ENCODE results near the gene C2CD4A. TPM values are rescaled to one million over a fixed set of nuclear protein-coding genes. Genes with fewer than 3 reads are reported as not detected.

The C2CD4A gene
- total RNA-seq, 1 donor from 2014 or later = 0.05 TPM

DNA sequence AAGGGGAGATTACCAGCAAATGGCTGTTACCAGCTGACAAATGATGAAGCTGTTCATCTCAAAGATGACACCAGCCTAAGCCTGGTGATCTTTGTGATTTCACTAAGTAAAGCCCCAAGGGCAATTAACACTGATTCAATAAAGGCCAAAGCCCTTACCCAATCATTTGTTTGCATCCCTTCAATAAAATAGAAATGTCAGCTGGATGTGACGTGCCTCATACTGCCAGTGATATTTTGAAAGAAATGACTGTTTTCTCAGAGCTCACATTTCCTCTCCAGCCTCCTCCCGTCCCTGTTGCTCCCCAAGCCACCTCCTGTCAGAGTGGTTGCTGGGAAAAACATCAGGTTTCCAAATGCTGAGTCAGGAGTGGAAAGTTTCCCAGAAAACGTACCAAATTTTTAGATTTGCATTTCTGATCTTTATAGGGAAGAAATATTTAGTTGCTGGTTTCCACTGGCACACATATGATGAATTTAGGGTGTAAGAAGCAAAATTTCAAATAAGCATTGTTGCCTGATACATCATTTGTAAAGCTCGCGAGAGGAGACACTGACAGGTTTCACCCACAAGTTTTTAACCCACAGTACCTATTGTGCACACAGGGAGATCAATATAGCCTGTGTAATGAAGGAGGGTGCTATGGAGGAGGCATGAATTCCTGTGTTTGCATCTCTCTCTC, 21.0 kb downstream of the C2CD4A start:
- no peak for DNase-seq (ENCODE audit: low spot score)
- intact Hi-C loops (cut with DNase I) = no loop called here

DNA sequence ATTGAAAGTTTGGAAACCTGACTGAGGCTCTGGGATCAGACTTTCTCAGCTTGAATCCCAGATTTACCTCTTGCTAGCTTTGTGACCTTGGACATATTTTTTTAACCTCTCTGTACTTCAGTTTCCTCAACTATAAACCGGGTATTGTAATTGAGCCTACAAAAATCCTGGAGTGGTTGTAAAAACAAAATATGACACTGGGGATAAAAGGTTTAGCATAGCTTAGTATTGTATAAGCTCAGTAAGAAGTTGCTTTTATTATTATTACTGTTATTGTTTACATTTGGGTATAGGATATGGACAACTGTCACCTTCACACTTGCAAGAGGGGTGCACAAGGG, 21.5 kb downstream of the C2CD4A start:
- intact Hi-C loops (cut with DNase I) = no loop called here
- no peak for DNase-seq (ENCODE audit: low spot score)

DNA sequence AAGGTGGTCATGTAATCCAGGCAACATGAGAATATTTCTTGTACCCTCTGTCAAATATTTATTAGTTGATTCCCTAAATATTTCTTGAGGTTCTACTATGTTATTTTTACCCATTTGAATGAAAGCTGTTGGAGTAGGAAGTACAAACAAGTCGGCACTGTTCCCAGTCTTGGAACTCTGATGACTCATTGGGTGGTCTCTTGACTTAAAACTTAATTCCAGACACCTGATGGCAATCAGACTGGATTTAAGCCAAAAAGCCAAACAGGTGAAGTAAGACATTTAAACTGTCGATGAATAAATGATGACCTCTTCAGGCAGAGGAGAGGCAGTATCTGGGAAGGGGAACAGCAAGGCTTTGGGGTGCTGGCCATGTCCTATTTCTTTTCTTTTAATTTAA, 22.8 kb downstream of the C2CD4A start:
- intact Hi-C loops (cut with DNase I) = no loop called here
- no peak for DNase-seq (ENCODE audit: low spot score)

DNA sequence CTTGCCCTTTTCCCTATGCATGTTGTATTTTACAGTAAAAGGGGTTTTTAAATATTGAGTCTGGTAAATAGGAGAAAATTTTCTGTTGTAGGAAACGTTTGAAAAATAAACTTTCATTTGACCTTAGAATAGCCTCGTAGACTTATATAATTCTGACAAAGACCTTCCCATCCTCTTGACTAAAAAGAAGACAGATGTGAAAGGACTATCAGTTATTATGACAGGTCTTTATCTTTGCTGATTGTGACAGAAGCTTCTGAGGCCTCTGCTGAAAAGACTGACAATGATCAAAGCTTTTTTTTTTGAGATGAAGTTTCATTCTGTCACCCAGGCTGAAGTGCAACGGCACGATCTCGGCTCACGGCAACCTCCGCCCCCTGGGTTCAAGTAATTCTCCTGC, 24.2 kb downstream of the C2CD4A start:
- intact Hi-C loops (cut with DNase I) = no loop called here
- no peak for DNase-seq (ENCODE audit: low spot score)

DNA sequence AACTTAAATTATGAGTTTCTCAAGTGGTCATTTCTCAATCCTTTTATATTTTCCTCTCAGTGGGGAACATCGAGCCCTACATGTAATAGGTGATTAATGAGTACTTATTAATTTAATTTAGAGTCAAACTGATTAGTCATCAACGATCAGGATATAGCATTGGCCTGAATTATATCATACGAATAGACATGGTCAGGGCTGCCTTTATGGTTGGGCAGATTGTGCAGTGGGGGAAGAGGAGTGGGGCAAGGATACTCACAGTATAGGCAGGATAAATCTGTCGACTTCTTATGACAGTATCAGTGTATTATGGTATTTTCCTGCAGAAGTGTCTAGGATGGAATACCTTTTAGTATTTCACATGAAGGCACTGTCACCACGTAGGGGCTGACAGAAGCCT, 27.0 kb downstream of the C2CD4A start:
- no peak for DNase-seq (ENCODE audit: low spot score)
- intact Hi-C loops (cut with DNase I) = no loop called here

DNA sequence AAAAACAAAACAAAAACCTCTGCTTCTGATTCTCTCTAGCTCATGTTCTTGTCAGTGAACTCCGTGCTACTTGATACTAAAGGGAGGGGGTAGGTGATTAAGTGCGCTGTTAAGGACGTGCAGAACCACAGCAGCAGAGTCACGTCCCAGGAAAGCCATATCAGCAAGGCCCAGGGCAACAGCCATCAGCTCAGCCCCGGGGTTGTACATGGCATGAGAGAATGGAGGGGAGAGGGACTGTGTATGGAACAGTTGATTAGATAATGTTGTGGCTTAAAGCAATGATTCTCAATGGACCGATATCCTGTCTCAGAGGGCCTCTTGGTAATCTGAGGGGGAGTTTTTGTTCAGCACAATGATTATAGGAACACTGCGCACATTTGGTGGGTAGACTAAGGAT, 27.6 kb downstream of the C2CD4A start:
- intact Hi-C loops (cut with DNase I) = no loop called here

DNA sequence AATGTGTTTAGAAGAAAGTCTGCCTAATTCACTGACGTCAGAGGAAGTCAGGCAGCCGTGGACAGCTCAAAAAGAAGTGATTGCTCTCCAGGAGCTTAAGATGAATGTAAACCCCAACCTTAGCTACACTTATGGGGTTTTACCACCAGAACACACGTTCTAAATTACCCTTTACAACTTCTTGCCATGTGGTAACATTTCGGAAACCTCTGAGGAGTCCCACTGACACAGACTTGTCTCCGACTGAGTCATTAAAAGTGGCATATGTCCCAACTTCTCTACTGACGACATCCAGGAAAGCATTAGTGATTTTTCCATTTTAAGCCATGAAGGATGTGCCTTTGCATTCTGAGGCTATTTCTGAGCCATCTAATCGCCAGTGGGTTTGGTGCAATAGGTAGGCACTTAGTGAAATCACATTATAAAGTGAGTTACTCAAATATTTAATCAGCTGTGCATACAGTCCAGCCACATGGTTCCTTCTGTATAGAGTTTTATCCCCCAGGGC, 32.4 kb downstream of the C2CD4A start:
- no peak for DNase-seq (ENCODE audit: low spot score)
- intact Hi-C loops (cut with DNase I) = no loop called here

More for the DNA sequence above, 27.6 kb downstream of the C2CD4A start:
- no peak for DNase-seq (ENCODE audit: low spot score)

DNA sequence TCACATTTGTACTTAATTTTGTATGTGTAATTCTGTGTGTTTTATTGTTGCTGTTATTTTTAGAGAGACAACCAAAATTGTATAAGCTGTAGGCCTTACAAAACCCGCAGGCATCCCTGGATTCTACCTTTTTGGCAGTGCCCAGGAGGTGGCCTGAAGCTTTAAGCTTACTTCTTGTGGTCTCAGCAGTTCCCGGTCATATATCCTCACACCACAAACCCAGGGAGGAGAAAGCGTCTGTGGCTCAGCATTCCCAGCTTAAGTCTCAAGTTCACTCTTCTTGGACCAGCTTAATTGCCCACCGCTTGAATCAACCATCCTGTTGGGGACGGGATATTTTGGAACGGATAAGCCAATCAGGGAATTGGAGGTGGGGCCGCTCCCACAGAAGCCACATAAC, 36.7 kb downstream of the C2CD4A start:
- intact Hi-C loops (cut with DNase I) = no loop called here
- no peak for DNase-seq (ENCODE audit: low spot score)

DNA sequence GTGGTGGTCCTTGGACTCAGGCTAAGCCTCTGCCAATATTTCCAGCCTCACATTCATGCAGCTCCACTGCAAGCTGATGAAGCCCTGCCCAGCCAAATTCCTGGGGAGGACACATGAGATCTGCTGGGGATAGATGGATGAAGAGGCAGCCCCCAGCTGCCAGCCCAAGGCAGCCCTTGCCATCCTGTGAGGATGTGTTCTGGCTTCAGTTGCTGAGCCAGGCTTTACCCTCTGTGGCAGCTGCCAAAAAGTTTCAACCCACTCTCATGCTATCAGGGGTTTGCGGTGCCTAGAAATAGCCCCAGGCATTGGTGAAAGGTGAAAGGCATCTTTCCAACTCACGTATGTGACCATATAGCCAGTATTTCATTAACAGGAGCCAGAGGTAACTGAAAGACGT, 37.6 kb downstream of the C2CD4A start:
- DNase-seq (ENCODE audit: low spot score) = no peak
- intact Hi-C loops (cut with DNase I) = no loop called here

DNA sequence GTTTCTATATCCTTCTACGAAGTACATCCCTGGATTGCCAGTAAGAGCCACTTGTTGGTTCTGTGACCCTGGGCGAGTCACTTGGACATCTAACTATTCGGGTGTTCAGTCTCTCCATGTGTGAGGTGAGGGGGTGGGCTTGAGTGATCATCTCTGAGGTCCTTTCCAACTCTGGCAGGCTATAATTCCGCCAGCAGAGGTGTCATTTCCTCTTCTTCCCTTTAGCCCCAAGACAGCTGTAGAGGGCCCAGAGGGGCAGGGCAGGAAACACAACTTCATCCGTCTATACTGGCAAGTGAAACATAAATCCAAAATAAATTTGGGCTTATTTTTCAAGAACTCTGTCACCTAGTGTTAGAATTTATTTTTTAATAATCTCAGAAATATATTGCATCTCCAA, 38.1 kb downstream of the C2CD4A start:
- DNase-seq (ENCODE audit: low spot score) = no peak
- intact Hi-C loops (cut with DNase I) = no loop called here

DNA sequence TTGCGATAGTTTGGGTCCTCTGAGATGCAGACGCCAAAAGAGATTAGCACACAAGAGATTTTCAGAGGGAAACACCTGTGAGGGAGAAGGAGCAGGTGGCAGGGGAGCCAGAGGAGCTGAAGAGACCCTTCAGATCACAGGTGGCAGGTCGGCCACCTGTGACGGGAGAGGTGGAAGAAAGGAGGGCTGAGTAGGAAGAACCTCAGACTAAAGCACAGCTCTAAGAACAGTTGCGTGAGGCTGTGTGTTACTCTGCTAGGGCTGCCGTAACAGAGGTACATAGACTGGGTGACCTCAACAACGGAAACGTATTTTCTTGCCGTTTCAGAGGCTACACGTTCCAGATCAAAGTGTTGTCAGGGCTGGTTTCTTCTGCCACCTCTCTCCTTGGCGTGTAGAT, 38.5 kb downstream of the C2CD4A start:
- intact Hi-C loops (cut with DNase I) = no loop called here
- no peak for DNase-seq (ENCODE audit: low spot score)

DNA sequence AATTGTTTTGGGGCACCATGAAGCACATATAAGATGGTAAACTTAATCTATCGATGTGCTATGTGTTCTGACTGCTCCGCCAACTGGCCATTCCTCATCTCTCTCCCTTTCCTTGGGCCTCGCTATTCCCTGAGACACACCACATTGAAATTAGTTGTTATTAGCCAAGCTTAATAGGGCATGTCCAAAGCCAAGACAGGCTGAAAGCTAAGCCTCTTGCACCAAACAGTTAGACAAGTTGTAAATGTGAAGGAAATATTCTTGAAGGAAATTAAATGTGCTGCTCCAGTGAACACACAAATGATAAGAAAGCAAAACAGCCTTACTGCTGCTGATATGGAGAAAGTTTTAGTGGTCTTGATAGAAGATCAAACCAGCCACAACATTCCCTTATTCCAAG, 39.3 kb downstream of the C2CD4A start:
- no peak for DNase-seq (ENCODE audit: low spot score)
- intact Hi-C loops (cut with DNase I) = no loop called here

DNA sequence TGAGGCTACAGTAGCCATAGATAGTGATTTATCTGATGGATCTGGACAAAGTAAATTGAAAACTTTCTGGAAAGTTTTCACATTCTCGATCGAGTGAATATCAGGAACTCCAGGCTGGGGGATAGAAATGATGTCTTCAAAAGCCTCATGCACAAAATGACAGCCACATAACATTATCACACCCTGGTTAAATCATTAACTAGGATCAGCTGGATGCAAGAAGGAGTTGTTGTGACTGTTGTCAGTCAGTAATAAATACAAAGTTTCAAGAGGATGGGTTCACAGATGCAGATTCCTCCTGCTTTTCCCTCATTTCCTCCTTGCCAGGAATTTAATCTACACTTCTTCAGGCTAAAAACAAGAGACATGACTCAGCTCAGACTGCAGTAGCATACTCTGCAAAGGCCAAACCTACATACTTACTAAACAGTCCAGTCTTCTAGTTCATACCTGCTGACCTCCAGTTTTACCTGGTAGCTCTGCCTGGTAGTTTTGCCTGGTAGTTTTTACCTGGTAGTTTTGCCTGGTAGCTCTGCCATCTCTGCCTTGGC, 40.9 kb downstream of the C2CD4A start:
- no peak for DNase-seq (ENCODE audit: low spot score)
- intact Hi-C loops (cut with DNase I) = no loop called here

DNA sequence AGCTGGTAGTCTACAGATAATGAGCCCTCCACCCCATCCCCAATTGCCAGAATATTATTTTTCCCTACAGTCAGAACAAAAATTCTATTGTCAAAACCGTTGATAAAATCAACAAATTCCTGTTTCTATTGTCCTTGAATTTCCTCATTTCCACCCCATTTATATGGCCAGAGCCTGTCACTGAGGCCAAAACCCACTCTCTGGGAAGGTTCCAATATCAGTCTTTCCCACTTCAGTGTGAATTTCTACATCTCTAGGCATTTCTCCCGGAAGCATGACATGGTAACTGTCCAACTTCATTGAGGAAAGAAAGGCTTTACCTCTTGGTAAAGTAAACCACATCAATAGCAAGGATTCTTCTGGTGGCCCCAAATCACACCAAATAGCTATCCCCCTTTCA, 41.6 kb downstream of the C2CD4A start:
- no peak for DNase-seq (ENCODE audit: low spot score)
- intact Hi-C loops (cut with DNase I) = no loop called here

DNA sequence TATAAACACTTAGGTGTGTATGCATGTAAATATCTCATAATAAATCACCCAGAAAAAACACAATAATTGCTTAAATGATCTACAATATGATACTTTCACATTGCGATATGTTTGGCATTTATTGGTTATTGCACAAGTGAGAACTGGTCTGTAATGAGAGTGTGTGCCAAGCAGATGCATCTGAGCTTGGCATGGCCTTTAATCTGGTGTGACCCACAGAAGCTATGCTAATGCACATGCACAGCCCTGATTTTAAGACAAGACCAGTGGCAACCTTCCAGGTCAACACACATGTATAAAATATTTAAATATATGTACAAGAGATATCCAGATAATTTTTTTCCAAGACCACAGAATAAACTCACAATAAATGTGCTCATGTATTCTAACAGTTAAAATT, 42.7 kb downstream of the C2CD4A start:
- intact Hi-C loops (cut with DNase I) = no loop called here
- no peak for DNase-seq (ENCODE audit: low spot score)

DNA sequence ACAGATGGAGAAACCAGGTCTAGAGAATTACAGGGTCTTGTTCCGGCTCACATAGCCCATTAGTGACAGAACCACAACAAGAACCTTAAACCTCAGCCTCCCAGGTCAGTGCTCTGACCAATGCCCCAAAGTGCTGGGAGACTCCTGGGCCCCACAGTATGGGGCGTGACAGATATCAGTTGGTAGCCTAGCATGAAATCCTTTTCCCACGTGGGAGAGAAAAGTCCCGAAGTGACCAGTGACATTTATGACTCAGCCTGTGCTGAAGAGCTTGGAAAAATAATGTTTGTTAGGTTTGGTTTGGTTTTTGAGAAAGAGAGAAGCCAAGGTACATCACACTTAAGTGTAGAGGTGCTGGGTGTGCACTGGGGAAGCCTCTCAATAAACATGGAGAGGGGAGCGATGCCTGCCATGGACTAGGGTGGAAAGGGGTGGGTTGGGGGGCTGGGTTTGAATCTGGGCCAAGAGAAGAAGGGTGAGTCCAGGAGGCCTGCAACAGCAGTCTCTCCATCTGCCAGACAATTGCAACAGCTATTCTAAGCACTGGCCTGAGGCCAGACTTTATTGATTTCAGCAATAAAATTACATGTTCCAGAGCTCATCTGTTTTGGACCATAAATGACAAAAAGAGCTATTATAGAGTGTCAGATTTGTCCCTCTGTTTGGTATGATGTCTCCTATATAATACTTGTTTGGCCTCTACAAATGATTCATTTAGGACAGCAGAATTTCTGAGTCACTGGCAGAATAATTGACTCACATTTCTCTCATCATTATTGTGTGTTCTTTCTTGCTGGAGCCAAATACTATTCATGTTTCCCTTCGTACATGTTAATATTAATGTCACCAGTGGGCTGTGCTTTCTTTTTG, 43.4 kb downstream of the C2CD4A start:
- intact Hi-C loops (cut with DNase I) = no loop called here
- no peak for DNase-seq (ENCODE audit: low spot score)

DNA sequence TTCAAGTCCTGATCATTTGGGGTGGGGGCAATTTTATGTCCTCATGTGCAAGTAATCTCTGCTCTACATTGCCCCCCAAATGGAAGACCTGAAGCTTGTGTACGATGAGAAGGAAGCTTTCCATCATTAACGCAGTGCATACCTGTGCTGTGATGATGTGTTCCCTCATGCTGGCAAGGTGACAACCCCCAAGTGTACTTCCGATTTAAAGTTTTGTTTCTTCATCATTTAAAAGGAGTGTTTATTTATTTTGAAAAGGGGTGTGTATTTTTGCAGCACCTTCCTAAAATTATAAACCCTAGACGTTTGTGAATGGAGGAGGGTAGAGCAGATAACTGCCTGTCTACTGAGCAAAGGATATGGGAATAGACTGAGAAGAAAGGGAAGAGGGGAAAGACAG, 45.3 kb downstream of the C2CD4A start:
- intact Hi-C loops (cut with DNase I) = no loop called here

DNA sequence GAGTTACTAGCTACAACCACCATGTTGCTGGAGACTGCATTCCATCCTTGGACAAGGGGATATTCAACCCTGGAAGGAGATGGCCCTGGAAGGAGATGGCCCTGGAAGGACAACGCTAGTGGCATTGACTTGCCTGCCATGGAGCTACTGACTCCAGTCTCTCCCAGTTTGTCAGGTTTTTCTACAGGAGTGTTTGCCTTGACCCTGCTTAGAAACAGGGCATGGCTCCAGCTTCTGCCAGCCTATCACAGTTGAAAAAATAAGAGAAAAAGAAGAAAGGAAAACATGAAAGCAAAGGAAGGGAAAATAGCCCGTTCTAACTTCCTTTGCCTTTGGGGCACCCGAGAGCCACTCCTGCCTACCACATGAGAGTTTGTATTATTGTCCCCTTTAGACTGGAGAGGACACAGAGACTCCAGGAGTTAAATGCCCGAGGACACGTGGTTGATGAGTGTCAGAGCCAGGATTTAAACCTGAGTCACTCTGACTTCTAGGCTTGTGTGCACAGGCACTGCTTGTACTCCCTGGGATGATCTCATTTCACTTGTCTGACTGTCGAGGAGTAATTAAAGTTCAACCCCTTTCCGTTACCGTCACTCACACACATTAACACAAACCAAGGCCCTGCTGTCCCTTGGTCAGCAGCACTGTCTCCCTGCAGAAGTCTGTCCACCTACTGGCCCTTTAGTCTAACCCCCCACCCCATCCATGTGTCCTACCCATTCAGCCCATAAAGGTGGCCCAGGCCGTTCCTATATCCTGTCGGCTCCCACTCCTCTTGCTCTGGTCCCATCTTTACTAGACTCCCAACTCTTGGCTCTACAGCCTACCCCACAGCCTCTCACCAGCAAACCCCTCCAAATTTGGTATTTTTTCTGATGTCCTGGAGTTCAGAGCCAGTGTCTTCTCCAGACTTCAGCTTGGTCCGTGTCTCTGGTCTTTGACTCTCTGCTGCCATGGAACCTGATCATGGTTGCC, 46.1 kb downstream of the C2CD4A start:
- DNase-seq (ENCODE audit: low spot score) = no peak
- intact Hi-C loops (cut with DNase I) = no loop called here

More for the DNA sequence above, 45.3 kb downstream of the C2CD4A start:
- no peak for DNase-seq (ENCODE audit: low spot score)

DNA sequence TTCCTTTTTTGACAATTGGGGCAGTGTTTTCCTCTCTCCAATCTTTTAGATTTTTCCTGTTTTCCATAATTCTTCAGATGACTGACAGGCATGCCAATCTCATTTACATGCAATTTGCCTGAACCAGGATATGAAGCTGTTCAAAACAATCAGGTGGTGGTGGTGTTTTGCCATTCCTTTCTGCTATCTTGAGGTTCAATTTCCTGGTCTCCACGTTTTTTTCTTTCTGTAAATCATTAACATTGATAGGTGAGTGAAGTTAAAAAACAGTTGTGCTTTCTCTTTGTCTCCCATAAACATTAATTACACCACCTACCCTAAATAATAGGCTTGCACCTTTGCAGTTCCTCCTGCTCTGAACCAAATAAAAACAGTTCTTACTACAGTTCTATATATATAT, 49.1 kb downstream of the C2CD4A start:
- no peak for DNase-seq (ENCODE audit: low spot score)
- intact Hi-C loops (cut with DNase I) = no loop called here
